ENCODE measurements around the gene PTPRN2. TPM values are rescaled to one million over a fixed set of nuclear protein-coding genes. Genes with fewer than 3 reads are reported as not detected.

PTPRN2 gene
- total RNA-seq, 4 donors from 2014 or later = 6.6 to 10.7 (median 8.2) TPM

DNA sequence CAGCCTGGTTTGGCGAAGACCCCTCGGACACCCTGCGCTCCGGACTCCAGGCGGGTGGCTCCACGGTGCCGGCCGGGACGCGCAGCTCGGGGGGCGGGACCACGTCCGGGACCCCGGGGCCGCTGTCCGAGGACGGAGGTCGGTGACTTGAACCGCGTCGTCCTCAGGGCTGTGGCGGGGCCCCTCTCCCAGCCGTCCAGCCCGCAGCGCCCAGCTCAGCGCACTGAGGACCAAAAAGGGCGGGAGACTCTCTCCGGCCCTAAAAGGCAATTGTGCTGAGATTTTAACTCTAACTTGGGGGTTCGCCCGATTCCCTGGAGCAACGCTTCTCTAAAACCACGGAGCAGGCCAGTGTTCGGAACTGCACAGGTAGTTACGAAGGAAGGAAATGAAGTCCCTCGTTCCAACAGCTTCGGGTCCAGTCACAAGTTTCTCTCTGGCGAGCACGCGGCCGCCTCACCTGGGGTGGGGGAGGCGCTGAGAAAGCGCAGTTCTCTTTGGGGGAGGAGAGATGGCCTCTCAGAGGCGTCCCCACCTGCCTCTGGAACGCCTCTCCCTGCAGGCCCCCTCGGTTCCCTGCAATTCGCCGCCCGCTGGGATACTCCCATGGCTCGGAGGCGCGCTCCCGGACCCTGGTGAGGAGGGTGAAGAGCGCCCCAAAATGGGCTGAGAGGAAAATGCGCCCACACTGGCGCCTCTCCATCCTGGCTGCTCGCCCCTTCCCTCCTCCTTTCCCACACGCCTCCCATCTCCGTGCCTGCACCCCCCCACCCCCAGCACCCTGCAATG lies 898.2 kb downstream of the PTPRN2 start:
- Histone ChIP-seq H3K9me3 (no peaks in the 10 kb centered on the region), H3K36me3 (no peaks in the 10 kb centered on the region), H3K27me3 (peaks cover 0 to 88% of the 10 kb centered on the region in 2 donors), H3K27ac (no peak overlapping the region), H3K4me1 (peaks cover 0 to 73% (median 6%) of the 10 kb centered on the region in 4 donors), H3K4me3 (peak overlapping the region in 2 of 4 donors; percentile 29 to 53)
- 3% methylated on average over 33 to 59 of the region's 59 CpGs for WGBS, 2 donors
- DNase-seq (ENCODE audit: low spot score in 2 of 2) = peak in 1 of 2 donors; percentile 8
- no peak for TF ChIP-seq EP300 (IDR thresholded peaks at IDR 0.05)
- TF ChIP-seq, protein P1, sequence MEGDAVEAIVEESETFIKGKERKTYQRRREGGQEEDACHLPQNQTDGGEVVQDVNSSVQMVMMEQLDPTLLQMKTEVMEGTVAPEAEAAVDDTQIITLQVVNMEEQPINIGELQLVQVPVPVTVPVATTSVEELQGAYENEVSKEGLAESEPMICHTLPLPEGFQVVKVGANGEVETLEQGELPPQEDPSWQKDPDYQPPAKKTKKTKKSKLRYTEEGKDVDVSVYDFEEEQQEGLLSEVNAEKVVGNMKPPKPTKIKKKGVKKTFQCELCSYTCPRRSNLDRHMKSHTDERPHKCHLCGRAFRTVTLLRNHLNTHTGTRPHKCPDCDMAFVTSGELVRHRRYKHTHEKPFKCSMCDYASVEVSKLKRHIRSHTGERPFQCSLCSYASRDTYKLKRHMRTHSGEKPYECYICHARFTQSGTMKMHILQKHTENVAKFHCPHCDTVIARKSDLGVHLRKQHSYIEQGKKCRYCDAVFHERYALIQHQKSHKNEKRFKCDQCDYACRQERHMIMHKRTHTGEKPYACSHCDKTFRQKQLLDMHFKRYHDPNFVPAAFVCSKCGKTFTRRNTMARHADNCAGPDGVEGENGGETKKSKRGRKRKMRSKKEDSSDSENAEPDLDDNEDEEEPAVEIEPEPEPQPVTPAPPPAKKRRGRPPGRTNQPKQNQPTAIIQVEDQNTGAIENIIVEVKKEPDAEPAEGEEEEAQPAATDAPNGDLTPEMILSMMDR (IDR thresholded peaks at IDR 0.05) = no peak
- TF ChIP-seq POLR2A (IDR thresholded peaks at IDR 0.05) = no peak

DNA sequence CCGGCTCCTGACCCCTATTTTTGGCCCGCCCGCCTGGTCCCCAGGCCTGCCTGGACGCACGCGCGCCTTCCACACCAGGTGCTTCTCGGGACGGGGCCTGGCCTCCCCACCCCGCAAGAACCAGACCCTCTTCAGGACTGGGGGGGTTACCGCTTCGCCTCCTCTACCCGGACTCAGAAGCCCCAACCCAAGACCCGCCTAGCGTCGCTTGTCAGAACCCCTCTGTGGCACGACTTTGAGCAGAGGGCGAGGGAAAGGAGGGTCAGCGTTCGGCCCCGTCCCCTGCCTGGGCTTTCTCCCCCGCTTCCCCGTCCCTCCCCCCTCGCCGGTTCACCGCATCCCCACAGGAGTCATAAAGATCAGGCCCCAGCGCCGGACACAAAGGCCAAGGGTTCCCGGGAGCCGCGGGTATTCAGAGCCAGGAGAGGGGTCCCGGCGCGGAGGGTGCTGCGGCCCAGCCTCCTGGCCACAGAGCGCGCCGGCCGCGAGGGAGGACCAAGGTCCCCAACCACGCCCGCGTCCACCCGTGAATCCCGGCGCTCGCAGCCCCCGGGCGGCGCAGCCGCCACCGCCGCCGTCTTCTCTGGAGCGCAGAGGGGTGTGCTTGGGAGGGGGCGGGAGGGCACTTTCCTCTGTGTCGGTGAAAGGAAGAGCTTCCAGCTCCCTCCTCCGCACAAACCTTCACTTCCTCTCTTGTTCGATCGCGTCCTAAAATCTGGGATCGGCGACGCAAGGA lies 898.9 kb downstream of the PTPRN2 start:
- peak in 1 of 2 donors; percentile 3 for DNase-seq (ENCODE audit: low spot score in 2 of 2)
- no peak overlapping the region for H3K27ac ChIP-seq
- H3K4me1 ChIP-seq = peaks cover 0 to 79% (median 6%) of the 10 kb centered on the region in 4 donors
- H3K27me3 ChIP-seq = peaks cover 0 to 88% of the 10 kb centered on the region in 2 donors
- 17 to 19% methylated on average over 47 to 55 of the region's 64 CpGs for WGBS, 2 donors
- TF ChIP-seq POLR2A (IDR thresholded peaks at IDR 0.05) (no peak), EP300 (IDR thresholded peaks at IDR 0.05) (no peak)
- TF ChIP-seq, protein P1 (IDR thresholded peaks at IDR 0.05) = no peak
- H3K4me3 ChIP-seq = peak overlapping the region in 1 of 4 donors; percentile 53
- H3K9me3 ChIP-seq = no peaks in the 10 kb centered on the region
- H3K36me3 ChIP-seq = no peaks in the 10 kb centered on the region

DNA sequence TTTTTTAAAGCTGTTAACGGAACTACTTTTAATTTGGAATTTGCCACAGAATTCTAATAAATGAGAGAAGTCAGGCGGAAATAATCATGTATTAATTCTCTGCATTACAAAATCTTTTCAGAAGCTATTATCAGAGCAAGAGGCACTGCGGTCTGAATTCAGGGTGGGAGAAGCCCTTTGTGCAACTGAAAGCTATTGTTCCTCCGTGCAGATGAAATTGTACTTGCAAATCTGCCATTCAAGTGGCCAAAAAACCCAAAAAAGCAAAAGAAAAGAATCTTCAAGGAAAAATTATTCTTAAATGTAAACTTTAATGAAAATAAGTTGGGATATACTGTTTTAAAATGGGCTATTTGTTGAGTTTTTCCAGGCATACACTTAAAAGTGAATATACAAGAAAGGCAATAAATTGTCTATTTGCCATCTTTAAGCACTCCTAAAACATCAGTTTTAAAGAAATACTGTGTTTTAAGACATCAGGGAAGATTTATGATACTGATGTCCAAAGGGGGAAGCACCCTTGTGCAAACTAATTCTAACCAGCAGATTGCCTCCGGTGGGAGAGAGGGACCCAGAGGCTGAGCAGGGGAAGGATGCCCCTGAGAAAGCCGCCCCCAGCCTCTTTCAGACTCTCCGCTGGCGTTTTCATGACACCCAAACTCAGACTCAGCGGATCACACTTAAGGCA lies 899.6 kb downstream of the PTPRN2 start:
- Histone ChIP-seq H3K9me3 (no peaks in the 10 kb centered on the region), H3K4me1 (peaks cover 0 to 75% (median 6%) of the 10 kb centered on the region in 4 donors), H3K4me3 (no peak overlapping the region), H3K27me3 (peaks cover 0 to 90% of the 10 kb centered on the region in 2 donors), H3K36me3 (no peaks in the 10 kb centered on the region), H3K27ac (no peak overlapping the region)
- WGBS, 2 donors = 27 to 34% methylated on average over 9 of the region's 9 CpGs
- TF ChIP-seq EP300 (IDR thresholded peaks at IDR 0.05) = no peak
- TF ChIP-seq, protein P1 (IDR thresholded peaks at IDR 0.05) = no peak
- TF ChIP-seq POLR2A (IDR thresholded peaks at IDR 0.05) = no peak
- peak in 1 of 2 donors; percentile 2 for DNase-seq (ENCODE audit: low spot score in 2 of 2)

DNA sequence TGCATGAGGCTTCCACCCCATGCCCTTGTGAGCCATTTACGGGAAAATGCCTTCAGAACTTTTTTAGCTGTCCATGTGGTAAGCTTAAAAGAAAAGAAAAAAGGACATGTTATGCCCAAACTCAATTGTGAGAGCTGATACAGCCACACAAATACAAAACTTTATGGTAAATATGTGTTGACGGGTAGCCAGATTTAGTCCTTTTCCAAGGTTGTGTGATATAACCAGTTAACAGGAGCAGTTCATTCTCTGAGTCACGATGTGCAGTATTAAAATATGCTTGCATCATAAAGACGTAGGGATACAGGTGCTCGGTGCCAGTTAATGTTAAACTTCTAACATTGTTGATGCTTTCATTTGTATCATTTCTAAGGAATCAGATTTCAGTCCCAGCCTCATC lies 900.5 kb downstream of the PTPRN2 start:
- no peak overlapping the region for H3K4me3 ChIP-seq
- WGBS, 2 donors = 29 to 35% methylated on average over 5 of the region's 5 CpGs
- peak in 1 of 2 donors; percentile 3 for DNase-seq (ENCODE audit: low spot score in 2 of 2)
- peaks cover 0 to 5% (median 0%) of the 10 kb centered on the region in 3 donors for H3K36me3 ChIP-seq
- TF ChIP-seq POLR2A (IDR thresholded peaks at IDR 0.05) = no peak
- TF ChIP-seq, protein P1 (IDR thresholded peaks at IDR 0.05) = no peak
- no peak for TF ChIP-seq EP300 (IDR thresholded peaks at IDR 0.05)
- peaks cover 0 to 67% (median 6%) of the 10 kb centered on the region in 4 donors for H3K4me1 ChIP-seq
- no peaks in the 10 kb centered on the region for H3K9me3 ChIP-seq
- H3K27ac ChIP-seq = no peak overlapping the region
- peaks cover 0 to 90% of the 10 kb centered on the region in 2 donors for H3K27me3 ChIP-seq
